ENCODE data around the gene RNFT1.
"Not testable (repeated sequence)": the region's sequence is repeated elsewhere in the genome, so short reads cannot be mapped to it uniquely, and the experiment has no call there.

RNFT1 gene

DNA sequence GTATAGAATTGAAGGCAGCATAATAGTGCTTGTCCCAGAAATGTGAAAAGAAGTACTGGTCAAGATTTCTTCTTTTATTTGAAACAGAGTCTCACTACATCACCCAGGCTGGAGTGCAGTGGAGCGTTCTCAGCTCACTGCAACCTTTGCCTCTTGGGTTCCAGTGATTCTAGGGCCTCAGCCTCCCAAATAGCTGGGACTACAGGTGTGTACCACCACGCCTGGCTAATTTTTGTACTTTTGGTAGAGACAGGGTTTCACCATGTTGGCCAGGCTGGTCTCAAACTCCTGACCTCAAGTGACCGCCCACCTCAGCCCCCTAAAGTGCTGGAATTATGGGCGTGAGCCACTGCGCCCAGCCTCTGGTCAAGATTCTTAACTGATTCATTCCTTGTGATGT is 43.9 kb downstream of the RNFT1 start:
- DNase-seq: not testable (repeated sequence)

GRCh38 chr17:59916446-59916845 is 48.1 kb downstream of the RNFT1 start:
- DNase-seq: no peak

- DNase-seq: peak; percentile 30
Measured at GRCh38 chr17:59914274-59914854, 50.2 kb downstream of the RNFT1 start.

DNA sequence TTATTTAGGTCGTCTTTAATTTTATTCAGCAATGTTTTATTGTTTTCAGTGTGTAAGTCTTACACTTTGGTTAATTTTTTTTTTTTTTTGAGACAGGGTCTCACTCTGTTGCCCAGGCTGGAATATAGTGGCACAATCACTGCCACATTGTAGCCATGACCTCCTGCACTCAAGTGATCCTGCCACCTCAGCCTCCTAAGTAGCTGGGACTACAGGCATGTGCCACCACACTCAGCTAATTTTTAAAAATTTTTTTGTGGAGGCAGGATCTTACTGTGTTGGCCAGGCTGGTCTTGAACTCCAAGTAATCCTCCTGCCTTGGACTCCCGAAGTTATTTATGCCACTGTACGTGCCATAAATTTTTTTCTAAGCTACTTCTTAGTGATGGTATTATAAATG is 57.1 kb downstream of the RNFT1 start:
- DNase-seq: no peak

GRCh38 chr17:59903455-59903854 is 61.1 kb downstream of the RNFT1 start:
- no peak for DNase-seq

Measured in NCI-H1436 treated with DMSO at 0.1 percent for 48 hours (cell line).